OCI-LY1 (cell line): ENCODE results near the gene ASS1.

Source experiments
- H2AFZ ChIP-seq: fragments of 200-600 bp; sonication (generic), shearing (Covaris generic); 2 replicates; pipeline ENCODE4 v1.6.0; 2014; ENCODE audit warnings: antibody characterized with exemption, mild to moderate bottlenecking, low read length
- H3F3A ChIP-seq: fragments of 200-600 bp; sonication (generic), shearing (Covaris generic); 2 replicates; pipeline ENCODE4 v1.6.0; 2014; ENCODE audit warnings: mild to moderate bottlenecking, antibody characterized with exemption, low read length, moderate library complexity; ENCODE audit not compliant: insufficient read depth
- H3K27ac ChIP-seq: fragments of 200-600 bp; sonication (generic); 2 replicates; pipeline ENCODE4 v1.5.1; 2014; ENCODE audit warnings: low read length, mixed run types, mild to moderate bottlenecking, low read depth; ENCODE audit not compliant: poor library complexity, severe bottlenecking
- H3K27me3 ChIP-seq: fragments of 200-600 bp; sonication (generic); 2 replicates; pipeline ENCODE4 v1.6.0; 2014; ENCODE audit warnings: antibody characterized with exemption, mild to moderate bottlenecking, low read length, moderate library complexity; ENCODE audit not compliant: insufficient read depth
- H3K36me3 ChIP-seq: fragments of 200-600 bp; sonication (generic); 2 replicates; pipeline ENCODE4 v1.6.1; 2014; ENCODE audit warnings: mild to moderate bottlenecking, antibody characterized with exemption, low read length, moderate library complexity, mixed read lengths; ENCODE audit not compliant: insufficient read depth
- H3K4me1 ChIP-seq: fragments of 200-600 bp; sonication (generic); 2 replicates; pipeline ENCODE4 v1.5.1; 2014; ENCODE audit warnings: mild to moderate bottlenecking, low read length, moderate library complexity; ENCODE audit not compliant: insufficient read depth, severe bottlenecking
- H3K4me2 ChIP-seq: fragments of 200-600 bp; sonication (generic), shearing (Covaris generic); 2 replicates; pipeline ENCODE4 v1.6.1; 2014; ENCODE audit warnings: low read length
- H3K4me3 ChIP-seq: fragments of 200-600 bp; sonication (generic); 2 replicates; pipeline ENCODE4 v1.5.1; 2014; ENCODE audit warnings: low read length, low read depth, mild to moderate bottlenecking, mixed read lengths; ENCODE audit not compliant: poor library complexity, severe bottlenecking
- H3K79me2 ChIP-seq: fragments of 200-600 bp; shearing (Covaris generic); 2 replicates; pipeline ENCODE4 v1.6.1; 2016; ENCODE audit warnings: mixed run types, low read length, mixed read lengths; ENCODE audit not compliant: insufficient read depth
- H3K9ac ChIP-seq: fragments of 200-600 bp; sonication (generic), shearing (Covaris generic); 2 replicates; pipeline ENCODE4 v1.6.1; 2014; ENCODE audit warnings: mild to moderate bottlenecking, low read length, mixed read lengths
- H3K9me2 ChIP-seq: fragments of 200-600 bp; sonication (generic), shearing (Covaris generic); 2 replicates; pipeline ENCODE4 v1.6.1; 2014; ENCODE audit warnings: low read depth, mild to moderate bottlenecking, low read length, mixed read lengths
- H3K9me3 ChIP-seq: fragments of 200-600 bp; shearing (Covaris generic); 2 replicates; pipeline ENCODE4 v1.6.1; 2014; ENCODE audit warnings: low read length, mixed read lengths
- H4K20me1 ChIP-seq: fragments of 200-600 bp; sonication (generic), shearing (Covaris generic); 2 replicates; pipeline ENCODE4 v1.6.0; 2016; ENCODE audit warnings: mild to moderate bottlenecking, low read length; ENCODE audit not compliant: insufficient read depth
- EZH2 ChIP-seq: fragments of 200-600 bp; sonication (generic), shearing (Covaris generic); IDR thresholded peaks from 2 replicates; pipeline ENCODE4 v1.8.0; 2017; ENCODE audit warnings: borderline replicate concordance, mixed run types, mild to moderate bottlenecking, antibody characterized with exemption, low read length, moderate library complexity, mixed read lengths
- TF ChIP-seq, protein P1 (sequence below): fragments of 200-600 bp; sonication (generic), shearing (Covaris generic); IDR thresholded peaks from 2 replicates; pipeline ENCODE4 v1.5.1; 2017; ENCODE audit warnings: mild to moderate bottlenecking, antibody characterized with exemption, low read length, moderate library complexity, mixed read lengths

The ASS1 gene

DNA sequence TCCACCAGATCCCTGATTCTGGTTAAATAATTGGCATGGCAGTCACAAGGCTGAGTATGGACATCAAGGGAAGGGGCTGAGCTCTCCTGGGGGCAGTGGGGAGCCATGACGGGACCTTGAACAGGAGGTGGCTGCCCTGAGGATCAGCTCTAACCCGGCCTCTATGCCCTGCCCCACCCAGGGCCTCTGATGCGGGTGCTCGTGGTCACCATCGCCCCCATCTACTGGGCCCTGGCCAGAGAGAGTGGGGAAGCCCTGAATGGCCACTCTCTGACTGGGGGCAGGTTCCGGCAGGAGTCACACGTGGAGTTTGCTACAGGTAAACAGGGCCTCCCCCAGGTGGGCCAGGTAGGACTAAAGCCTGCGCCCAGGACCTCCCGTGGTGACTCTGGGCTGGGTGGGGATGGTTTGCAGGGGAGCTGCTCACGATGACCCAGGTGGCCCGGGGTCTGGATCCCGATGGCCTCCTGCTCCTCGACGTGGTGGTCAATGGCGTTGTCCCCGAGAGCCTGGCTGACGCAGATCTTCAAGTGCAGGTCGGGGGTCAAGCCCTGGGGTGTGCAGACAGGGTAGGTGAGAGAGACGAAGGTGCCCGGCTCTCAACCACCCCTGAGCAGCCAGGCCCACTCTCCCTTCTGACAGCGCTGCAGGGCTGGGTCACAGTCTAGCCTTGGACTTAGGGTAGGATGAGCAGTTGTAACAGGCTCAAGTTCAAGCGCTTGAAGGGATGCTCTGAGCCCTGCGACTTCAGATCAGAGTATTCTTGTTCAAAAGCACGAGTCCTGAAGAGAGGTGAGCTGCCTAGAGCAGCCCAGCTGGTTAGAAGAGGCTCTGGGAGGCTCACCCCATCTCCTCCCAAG is 19.9 kb upstream of the ASS1 start:
- no peaks in the 10 kb centered on the region for H3K4me1 ChIP-seq
- H3K79me2 ChIP-seq = no peaks in the 10 kb centered on the region
- no peak overlapping the region for H3K4me3 ChIP-seq
- H3K27ac ChIP-seq = no peak overlapping the region
- no peak for TF ChIP-seq EZH2
- TF ChIP-seq, protein P1, sequence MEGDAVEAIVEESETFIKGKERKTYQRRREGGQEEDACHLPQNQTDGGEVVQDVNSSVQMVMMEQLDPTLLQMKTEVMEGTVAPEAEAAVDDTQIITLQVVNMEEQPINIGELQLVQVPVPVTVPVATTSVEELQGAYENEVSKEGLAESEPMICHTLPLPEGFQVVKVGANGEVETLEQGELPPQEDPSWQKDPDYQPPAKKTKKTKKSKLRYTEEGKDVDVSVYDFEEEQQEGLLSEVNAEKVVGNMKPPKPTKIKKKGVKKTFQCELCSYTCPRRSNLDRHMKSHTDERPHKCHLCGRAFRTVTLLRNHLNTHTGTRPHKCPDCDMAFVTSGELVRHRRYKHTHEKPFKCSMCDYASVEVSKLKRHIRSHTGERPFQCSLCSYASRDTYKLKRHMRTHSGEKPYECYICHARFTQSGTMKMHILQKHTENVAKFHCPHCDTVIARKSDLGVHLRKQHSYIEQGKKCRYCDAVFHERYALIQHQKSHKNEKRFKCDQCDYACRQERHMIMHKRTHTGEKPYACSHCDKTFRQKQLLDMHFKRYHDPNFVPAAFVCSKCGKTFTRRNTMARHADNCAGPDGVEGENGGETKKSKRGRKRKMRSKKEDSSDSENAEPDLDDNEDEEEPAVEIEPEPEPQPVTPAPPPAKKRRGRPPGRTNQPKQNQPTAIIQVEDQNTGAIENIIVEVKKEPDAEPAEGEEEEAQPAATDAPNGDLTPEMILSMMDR = no peak
- no peaks in the 10 kb centered on the region for H3K9me3 ChIP-seq
- H2AFZ ChIP-seq = no peak overlapping the region
- H3K36me3 ChIP-seq = no peaks in the 10 kb centered on the region
- H3K4me2 ChIP-seq = no peak overlapping the region
- no peaks in the 10 kb centered on the region for H3K9me2 ChIP-seq
- no peaks in the 10 kb centered on the region for H4K20me1 ChIP-seq
- H3K27me3 ChIP-seq = peaks cover 3% of the 10 kb centered on the region; the same call in 1 of the 2 replicates
- no peak overlapping the region for H3K9ac ChIP-seq
- no peaks in the 10 kb centered on the region for H3F3A ChIP-seq

DNA sequence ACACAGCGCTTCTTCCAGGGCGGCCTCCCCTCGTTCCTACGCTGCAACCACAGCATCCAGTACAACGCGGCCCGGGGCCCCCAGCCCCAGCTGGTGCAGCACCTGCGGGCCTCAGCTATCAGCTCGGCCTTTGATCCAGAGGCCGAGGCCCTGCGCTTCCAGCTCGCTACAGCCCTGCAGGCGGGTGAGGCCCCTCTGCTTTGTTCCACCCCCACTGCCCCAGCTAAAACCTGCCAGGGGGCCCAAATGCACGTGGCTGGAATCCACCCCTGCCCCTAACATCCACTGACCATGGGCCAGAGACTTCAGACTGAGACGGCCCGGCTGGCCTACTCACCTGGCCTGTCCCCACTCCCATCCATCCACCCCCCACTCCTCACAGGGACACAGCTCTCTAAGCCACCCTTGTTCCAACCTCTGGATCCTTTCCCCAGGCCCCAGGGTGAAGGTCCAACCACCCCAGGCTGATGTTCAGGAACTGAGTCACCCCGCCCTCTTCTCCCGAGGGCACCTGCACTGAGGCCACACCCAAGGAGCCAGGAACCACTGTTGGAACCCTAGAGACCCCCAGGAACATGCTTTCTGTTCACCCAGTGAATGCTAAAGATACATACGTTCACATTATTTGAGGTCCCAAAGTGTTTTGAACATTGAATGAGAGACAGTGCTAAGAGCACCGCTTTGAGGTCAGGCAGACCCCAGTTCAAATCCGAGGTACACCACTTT is 18.9 kb upstream of the ASS1 start:
- Histone ChIP-seq H3K79me2 (no peaks in the 10 kb centered on the region), H3K36me3 (no peaks in the 10 kb centered on the region), H3K27ac (no peak overlapping the region), H3K4me2 (no peak overlapping the region), H3K4me3 (no peak overlapping the region), H3K27me3 (peaks cover 5% of the 10 kb centered on the region; the same call in 1 of the 2 replicates), H2AFZ (no peak overlapping the region), H3K9ac (no peak overlapping the region), H3K9me3 (0 out of 2 replicates have a peak, but pooled peaks cover 5% of the 10 kb centered on the region), H3K9me2 (no peaks in the 10 kb centered on the region), H3F3A (no peaks in the 10 kb centered on the region), H4K20me1 (no peaks in the 10 kb centered on the region), H3K4me1 (no peaks in the 10 kb centered on the region)
- TF ChIP-seq, protein P1 = no peak
- TF ChIP-seq EZH2 = no peak

- no peak overlapping the region for H2AFZ ChIP-seq
Observed at GRCh38 chr9:130426467-130426773, 18.3 kb upstream of the ASS1 start.

More at GRCh38 chr9:130426467-130426773, 18.3 kb upstream of the ASS1 start:
- H3K27me3 ChIP-seq = peaks cover 10% of the 10 kb centered on the region; the same call in 1 of the 2 replicates
- no peaks in the 10 kb centered on the region for H3K4me1 ChIP-seq
- H3K9me2 ChIP-seq = no peaks in the 10 kb centered on the region
- H3F3A ChIP-seq = no peaks in the 10 kb centered on the region
- no peak overlapping the region for H3K4me2 ChIP-seq
- H3K9me3 ChIP-seq = 0 out of 2 replicates have a peak, but pooled peaks cover 5% of the 10 kb centered on the region
- H3K79me2 ChIP-seq = no peaks in the 10 kb centered on the region
- H3K9ac ChIP-seq = no peak overlapping the region
- H4K20me1 ChIP-seq = no peaks in the 10 kb centered on the region
- H3K4me3 ChIP-seq = no peak overlapping the region
- H3K36me3 ChIP-seq = no peaks in the 10 kb centered on the region
- no peak for TF ChIP-seq EZH2
- TF ChIP-seq, protein P1 = no peak
- H3K27ac ChIP-seq = no peak overlapping the region
